Endothelial cell of umbilical vein (primary cell): ENCODE measurements around the gene RBM6. TPM values are rescaled to one million over a fixed set of nuclear protein-coding genes. Genes with fewer than 3 reads are reported as not detected.

Source experiments
- BruUV-seq: library from RNA; stranded (reverse); fragments of 400-500 nt; replicated peaks from 2 replicates; lab custom pipeline; 2021; lab: Mats Ljungman, UMichigan
- CTCF ChIA-PET: fragments of 300-600, 350-600 bp; sonication (Branson Sonifier 250); formaldehyde crosslinking; loops from one replicate; lab custom pipeline; 2021; ENCODE audit warnings: antibody characterized with exemption, inconsistent platforms; lab: Charles Lee
- POLR2A ChIA-PET: fragments of 300-600, 350-600 bp; sonication (Branson Sonifier 250); formaldehyde crosslinking; loops from one replicate; lab custom pipeline; 2021; ENCODE audit warnings: antibody characterized with exemption, inconsistent platforms; lab: Charles Lee
- DNase-seq: peaks from one replicate; pipeline ENCODE4 v3.0.0-alpha.2; 2011; ENCODE audit warnings: low read depth, low spot score
- FAIRE-seq: peaks from 2 replicates; lab custom pipeline; 2011; peaks lifted over from hg19 to GRCh38; lab: Jason Lieb, UNC
- H2AFZ ChIP-seq: 2 replicates; pipeline ENCODE4 v1.6.0; 2012; ENCODE audit warnings: low read depth, low read length, control low read depth, inconsistent platforms
- H3K27ac ChIP-seq: 2 replicates; pipeline ENCODE4 v1.5.1; 2011; ENCODE audit warnings: low read depth, mild to moderate bottlenecking, control low read depth, low read length, moderate library complexity; ENCODE audit not compliant: insufficient read depth
- H3K27me3 ChIP-seq, 2 experiments: 2 replicates each; pipeline versions ENCODE4 v1.6.0 to v1.6.1; 2011; ENCODE audit warnings: low read length in 2 of 2, mixed read lengths in 1 of 2; ENCODE audit not compliant: control insufficient read depth in 2 of 2, insufficient read depth in 2 of 2
- H3K36me3 ChIP-seq, 2 experiments: 2 replicates in 1 of 2; 3 replicates in 1 of 2; pipeline ENCODE4 v1.5.1; 2011; ENCODE audit warnings: low read length in 2 of 2, mild to moderate bottlenecking in 1 of 2, moderate library complexity in 1 of 2; ENCODE audit not compliant: control insufficient read depth in 2 of 2, insufficient read depth in 2 of 2; ENCODE audit errors: extremely low read depth in 1 of 2
- H3K4me1 ChIP-seq: 3 replicates; pipeline ENCODE4 v1.5.1; 2011; ENCODE audit warnings: mild to moderate bottlenecking, low read length; ENCODE audit not compliant: control insufficient read depth, insufficient read depth; ENCODE audit errors: extremely low read depth
- H3K4me2 ChIP-seq: 2 replicates; pipeline ENCODE4 v1.6.1; 2011; ENCODE audit warnings: low read length, control low read depth, mixed read lengths; ENCODE audit not compliant: insufficient read depth
- H3K4me3 ChIP-seq, 3 experiments: fragments of 200-600 bp in 1 of 3; sonication (generic), shearing (Covaris generic) in 1 of 3; replicated peaks in 1 of 3; 2 replicates each; pipeline ENCODE4 v1.5.1; 2011 to 2016; ENCODE audit warnings: control low read depth in 3 of 3, low read length in 3 of 3, mild to moderate bottlenecking in 2 of 3, inconsistent platforms in 1 of 3, low read depth in 1 of 3, moderate library complexity in 1 of 3; ENCODE audit not compliant: insufficient read depth in 1 of 3
- H3K79me2 ChIP-seq: 2 replicates; pipeline ENCODE4 v1.6.0; 2012; ENCODE audit warnings: low read length, inconsistent platforms; ENCODE audit not compliant: control insufficient read depth, insufficient read depth
- H3K9ac ChIP-seq: replicated peaks from 2 replicates; pipeline ENCODE3; 2011; ENCODE audit warnings: low read length, control low read depth; ENCODE audit not compliant: insufficient read depth; ENCODE audit errors: extremely low read depth
- H3K9me1 ChIP-seq: replicated peaks from 3 replicates; pipeline ENCODE4 v1.6.0; 2011; ENCODE audit warnings: mild to moderate bottlenecking, low read length; ENCODE audit not compliant: control insufficient read depth, insufficient read depth; ENCODE audit errors: extremely low read depth
- H3K9me3 ChIP-seq: replicated peaks from 2 replicates; pipeline ENCODE4 v1.5.1; 2012; ENCODE audit warnings: low read length, inconsistent platforms; ENCODE audit not compliant: control insufficient read depth, insufficient read depth
- H4K20me1 ChIP-seq: replicated peaks from 2 replicates; pipeline ENCODE3; 2011; ENCODE audit warnings: mild to moderate bottlenecking, low read length; ENCODE audit not compliant: control insufficient read depth, insufficient read depth; ENCODE audit errors: extremely low read depth
- EZH2 ChIP-seq: IDR thresholded peaks from 2 replicates; pipeline ENCODE4 v1.6.1; 2012; ENCODE audit warnings: borderline replicate concordance, low read depth, mild to moderate bottlenecking, moderate library complexity, low read length, inconsistent platforms; ENCODE audit not compliant: severe bottlenecking
- FOS ChIP-seq: IDR thresholded peaks from 2 replicates; pipeline ENCODE4 v1.6.1; 2011; ENCODE audit warnings: mild to moderate bottlenecking, low read length, moderate library complexity, borderline replicate concordance; ENCODE audit not compliant: insufficient read depth
- GATA2 ChIP-seq: IDR thresholded peaks from 2 replicates; pipeline ENCODE4 v1.7.0; 2011; ENCODE audit warnings: low read depth, mild to moderate bottlenecking, moderate library complexity, mixed read lengths, low read length; ENCODE audit not compliant: insufficient read length, insufficient read depth
- JUN ChIP-seq: IDR thresholded peaks from 2 replicates; pipeline ENCODE4 v1.6.1; 2011; ENCODE audit warnings: borderline replicate concordance, low read depth; ENCODE audit not compliant: insufficient read length, insufficient read depth
- MYC ChIP-seq: IDR thresholded peaks from one replicate; pipeline ENCODE4 v1.6.1; 2011; ENCODE audit warnings: mild to moderate bottlenecking, low read depth, low read length
- POLR2A ChIP-seq: IDR thresholded peaks from 2 replicates; pipeline ENCODE4 v1.6.1; 2012; ENCODE audit warnings: low read depth, mild to moderate bottlenecking, control low read depth, low read length
- POLR2AphosphoS5 ChIP-seq: IDR thresholded peaks from 2 replicates; pipeline ENCODE4 v1.6.1; 2012; ENCODE audit warnings: low read depth, mild to moderate bottlenecking, control low read depth, low read length, moderate library complexity; ENCODE audit not compliant: insufficient read depth
- dilution Hi-C: fragments of 300-500 bp; cut with MboI; formaldehyde crosslinking; loops from one replicate; pipeline ENCODE4 v1.15.0; 2019; ENCODE audit warnings: low sequenced_read_pairs; ENCODE audit not compliant: extremely low pct_ligation_motif_present
- intact Hi-C: fragments of 100-400 bp; cut with micrococcal nuclease; formaldehyde crosslinking; loops from one replicate; pipeline ENCODE4 v1.10.0; 2022
- polyA plus RNA-seq, 4 experiments: library from polyadenylated mRNA; depleted of rRNA in 3 of 4; stranded (reverse) in 3 of 4; unstranded in 1 of 4; fragments of >200 nt; gene quantifications; 2 replicates each; pipeline versions ENCODE4 v1.2.1 to v1.2.3, GENCODE V29; 2011 to 2012; ENCODE audit warnings: missing spikeins in 1 of 4
- total RNA-seq: library from RNA; stranded (reverse); gene quantifications from 2 replicates; pipeline ENCODE4 v1.2.3, GENCODE V29; 2021
- TF ChIP-seq, protein P1 (sequence below): IDR thresholded peaks from 2 replicates; pipeline ENCODE4 v1.6.1; 2011; ENCODE audit not compliant: insufficient read depth, insufficient read length
- TF ChIP-seq, protein P2 (sequence below), 2 donors: IDR thresholded peaks; 1 replicate in 1 of 2; 2 replicates in 1 of 2; pipeline ENCODE4 v1.5.1; 2011; ENCODE audit warnings: low read length in 2 of 2, mild to moderate bottlenecking in 2 of 2, moderate library complexity in 2 of 2, control low read depth in 1 of 2, inconsistent platforms in 1 of 2, low read depth in 1 of 2; ENCODE audit not compliant: insufficient read depth in 1 of 2; ENCODE audit errors: extremely low read depth in 1 of 2

Gene RBM6
- total and polyA plus RNA-seq, 2 donors (not counting 3 experiments of a cell fraction or from before 2014, with no cell fraction given), result 30.4 to 94.5 TPM

DNA sequence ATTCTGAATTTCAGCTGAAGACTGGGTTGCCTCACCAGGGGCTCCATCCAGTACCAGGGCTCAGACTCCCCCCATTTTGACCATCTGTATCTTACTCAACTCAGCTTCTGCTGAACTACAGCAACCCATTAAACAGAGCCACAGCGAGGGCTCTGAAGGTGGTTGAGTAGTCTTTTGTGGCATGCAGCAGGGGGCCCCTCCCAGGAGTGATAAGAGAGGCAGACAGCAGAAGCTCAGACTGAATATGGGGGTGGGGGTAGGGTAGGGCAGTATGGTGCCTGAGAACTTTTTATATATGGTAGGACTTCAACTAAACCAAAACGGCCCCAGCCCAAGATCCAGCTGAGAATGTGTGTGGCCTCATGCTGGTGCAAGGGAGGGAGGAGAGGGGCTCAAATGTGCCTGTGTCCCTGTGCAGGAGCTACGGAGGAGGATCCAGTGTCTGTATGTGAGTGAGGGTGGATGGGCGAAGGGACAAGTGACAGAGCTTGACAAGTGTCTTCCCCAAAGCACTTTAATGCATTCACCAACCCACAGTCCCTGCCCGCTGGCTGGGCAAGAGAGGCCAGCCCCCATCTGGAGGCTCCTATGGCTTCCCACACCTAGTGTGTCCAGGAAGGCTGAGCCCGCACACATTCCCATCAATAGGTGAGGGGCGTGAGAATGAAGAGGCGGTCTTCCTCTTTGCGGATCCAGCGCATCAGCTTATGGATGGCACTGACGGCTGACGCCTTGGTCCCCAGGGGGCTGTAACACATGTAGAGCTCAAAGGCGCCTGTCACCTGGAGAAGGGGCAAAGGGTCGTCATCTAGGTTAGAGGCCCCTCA, 31.4 kb upstream of the RBM6 start:
- no peak for FAIRE-seq
- no peak overlapping the region for H3K9ac ChIP-seq
- ChIA-PET POLR2A (no interaction called here), CTCF (interaction anchor here (0.6 to 2.7 kb wide), 7 partner anchors 9 to 369 kb away, joined by 3 to 10 read pairs (median 3); partner anchors contain the start of gene INKA1)
- TF ChIP-seq EZH2, result no peak
- TF ChIP-seq, protein P1, sequence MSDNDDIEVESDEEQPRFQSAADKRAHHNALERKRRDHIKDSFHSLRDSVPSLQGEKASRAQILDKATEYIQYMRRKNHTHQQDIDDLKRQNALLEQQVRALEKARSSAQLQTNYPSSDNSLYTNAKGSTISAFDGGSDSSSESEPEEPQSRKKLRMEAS, result no peak
- TF ChIP-seq, protein P2, sequence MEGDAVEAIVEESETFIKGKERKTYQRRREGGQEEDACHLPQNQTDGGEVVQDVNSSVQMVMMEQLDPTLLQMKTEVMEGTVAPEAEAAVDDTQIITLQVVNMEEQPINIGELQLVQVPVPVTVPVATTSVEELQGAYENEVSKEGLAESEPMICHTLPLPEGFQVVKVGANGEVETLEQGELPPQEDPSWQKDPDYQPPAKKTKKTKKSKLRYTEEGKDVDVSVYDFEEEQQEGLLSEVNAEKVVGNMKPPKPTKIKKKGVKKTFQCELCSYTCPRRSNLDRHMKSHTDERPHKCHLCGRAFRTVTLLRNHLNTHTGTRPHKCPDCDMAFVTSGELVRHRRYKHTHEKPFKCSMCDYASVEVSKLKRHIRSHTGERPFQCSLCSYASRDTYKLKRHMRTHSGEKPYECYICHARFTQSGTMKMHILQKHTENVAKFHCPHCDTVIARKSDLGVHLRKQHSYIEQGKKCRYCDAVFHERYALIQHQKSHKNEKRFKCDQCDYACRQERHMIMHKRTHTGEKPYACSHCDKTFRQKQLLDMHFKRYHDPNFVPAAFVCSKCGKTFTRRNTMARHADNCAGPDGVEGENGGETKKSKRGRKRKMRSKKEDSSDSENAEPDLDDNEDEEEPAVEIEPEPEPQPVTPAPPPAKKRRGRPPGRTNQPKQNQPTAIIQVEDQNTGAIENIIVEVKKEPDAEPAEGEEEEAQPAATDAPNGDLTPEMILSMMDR (IDR thresholded peaks at IDR 0.05; ENCODE audit: extremely low read depth in 1 of 2, insufficient read depth in 1 of 2, low read depth in 1 of 2, low read length in 2 of 2), result no peak
- TF ChIP-seq JUN, result no peak
- TF ChIP-seq POLR2A, result no peak
- TF ChIP-seq FOS, result no peak
- no peak for TF ChIP-seq POLR2AphosphoS5
- no peak for TF ChIP-seq MYC
- no peak for TF ChIP-seq GATA2
- H3K36me3 ChIP-seq, result peaks cover 0 to 10% of the 10 kb centered on the region in 2 experiments
- H3K79me2 ChIP-seq, result no peaks in the 10 kb centered on the region
- H3K4me2 ChIP-seq, result no peak overlapping the region
- BruUV-seq, result no TSS peak
- no peaks in the 10 kb centered on the region for H4K20me1 ChIP-seq
- intact Hi-C loops (no loop called here), dilution Hi-C loops (no loop called here)
- DNase-seq, result no peak
- H3K9me1 ChIP-seq, result no peaks in the 10 kb centered on the region
- no peak overlapping the region for H3K4me3 ChIP-seq
- H3K27ac ChIP-seq, result no peak overlapping the region
- no peak overlapping the region for H2AFZ ChIP-seq
- H3K4me1 ChIP-seq, result peaks cover 12% of the 10 kb centered on the region
- no peaks in the 10 kb centered on the region for H3K9me3 ChIP-seq
- H3K27me3 ChIP-seq, result no peaks in the 10 kb centered on the region
